HG03469 (cell line): Measurements from ENCODE around the gene PADI2.
"Not testable (repeated sequence)": the region's sequence is repeated elsewhere in the genome, so short reads cannot be mapped to it uniquely, and the experiment has no call there.

Experiments
- ATAC-seq: cut with Tn5 transposase; IDR thresholded peaks from one replicate; pipeline ENCODE4 v1.9.1; 2021; ENCODE audit warnings: mild to moderate bottlenecking, moderate library complexity, moderate number of reproducible peaks; ENCODE audit not compliant: unreplicated experiment

Gene PADI2

GRCh38 chr1:17086751-17087150 lies 32.5 kb downstream of the PADI2 start:
- no peak for ATAC-seq

GRCh38 chr1:17084787-17085186 lies 34.5 kb downstream of the PADI2 start:
- no peak for ATAC-seq

GRCh38 chr1:17082761-17083160 lies 36.5 kb downstream of the PADI2 start:
- no peak for ATAC-seq

- no peak for ATAC-seq
These were observed 37.8 kb downstream of the PADI2 start for GRCh38 chr1:17081439-17081838.

- no peak for ATAC-seq
These were observed 38.4 kb downstream of the PADI2 start for GRCh38 chr1:17080880-17081279.

- ATAC-seq: no peak
These were observed 39.0 kb downstream of the PADI2 start for GRCh38 chr1:17080085-17080759.

GRCh38 chr1:17078991-17079868 lies 40.0 kb downstream of the PADI2 start:
- no peak for ATAC-seq

GRCh38 chr1:17075470-17076255 lies 43.6 kb downstream of the PADI2 start:
- no peak for ATAC-seq

- no peak for ATAC-seq
These were observed 47.5 kb downstream of the PADI2 start for GRCh38 chr1:17071794-17072193.

- ATAC-seq: no peak
These were observed 49.1 kb downstream of the PADI2 start for GRCh38 chr1:17070163-17070525.

GRCh38 chr1:17069452-17070162 lies 49.6 kb downstream of the PADI2 start:
- ATAC-seq: no peak

- ATAC-seq: no peak
These were observed 50.5 kb downstream of the PADI2 start for GRCh38 chr1:17068789-17069188.

- no peak for ATAC-seq
These were observed 51.6 kb downstream of the PADI2 start for GRCh38 chr1:17067465-17068240.

GRCh38 chr1:17067069-17067426 lies 52.2 kb downstream of the PADI2 start:
- ATAC-seq: no peak

GRCh38 chr1:17066361-17067068 lies 52.7 kb downstream of the PADI2 start:
- no peak for ATAC-seq

- ATAC-seq: no peak
These were observed 53.6 kb downstream of the PADI2 start for GRCh38 chr1:17065666-17066065.

- not testable (repeated sequence) for ATAC-seq
These were observed 56.5 kb downstream of the PADI2 start for GRCh38 chr1:17062751-17063150.

GRCh38 chr1:17061892-17062291 lies 57.4 kb downstream of the PADI2 start:
- ATAC-seq: no peak

- no peak for ATAC-seq
These were observed 57.8 kb downstream of the PADI2 start for GRCh38 chr1:17061486-17061885.
